Measurements from ENCODE around the gene VASH1.

- TF ChIP-seq CTCF (IDR thresholded peaks at IDR 0.05) (no peak), POLR2A (IDR thresholded peaks at IDR 0.05) (no peak), EP300 (IDR thresholded peaks at IDR 0.05; ENCODE audit: low read depth) (no peak)
These were observed 59.4 kb downstream of the VASH1 start for GRCh38 chr14:76820700-76821099.
